Astrocyte (in vitro differentiated cells and primary cell): ENCODE results near the gene EFNA2. TPM values are rescaled to one million over a fixed set of nuclear protein-coding genes. Genes with fewer than 3 reads are reported as not detected.

ENCODE experiments used
- DNase-seq: peaks from one replicate; pipeline ENCODE4 v3.0.0-alpha.2; 2010; ENCODE audit warnings: low read depth
- FAIRE-seq: peaks from 2 replicates; lab custom pipeline; 2011; peaks lifted over from hg19 to GRCh38; lab: Jason Lieb, UNC
- H2AFZ ChIP-seq: 2 replicates; pipeline ENCODE4 v1.6.0; 2012; ENCODE audit warnings: low read depth, low read length, inconsistent platforms
- H3K27ac ChIP-seq: 2 replicates; pipeline ENCODE4 v1.5.1; 2011; ENCODE audit warnings: low read depth, low read length, inconsistent platforms
- H3K27me3 ChIP-seq: 2 replicates; pipeline ENCODE4 v1.6.0; 2011; ENCODE audit warnings: low read length, inconsistent platforms; ENCODE audit not compliant: insufficient read depth
- H3K36me3 ChIP-seq: 2 replicates; pipeline ENCODE4 v1.5.1; 2011; ENCODE audit warnings: low read length, inconsistent platforms; ENCODE audit not compliant: insufficient read depth
- H3K4me1 ChIP-seq: 2 replicates; pipeline ENCODE4 v1.5.1; 2011; ENCODE audit warnings: low read length, inconsistent platforms; ENCODE audit not compliant: insufficient read depth
- H3K4me2 ChIP-seq: 2 replicates; pipeline ENCODE4 v1.6.0; 2012; ENCODE audit warnings: low read length, inconsistent platforms
- H3K4me3 ChIP-seq: 2 replicates; pipeline ENCODE4 v1.5.1; 2011; ENCODE audit warnings: low read depth, mild to moderate bottlenecking, low read length, inconsistent platforms; ENCODE audit not compliant: insufficient read depth
- H3K79me2 ChIP-seq: 2 replicates; pipeline ENCODE4 v1.6.0; 2012; ENCODE audit warnings: mild to moderate bottlenecking, low read length, inconsistent platforms; ENCODE audit not compliant: insufficient read depth
- H3K9ac ChIP-seq: 2 replicates; pipeline ENCODE4 v1.6.0; 2012; ENCODE audit warnings: mild to moderate bottlenecking, low read length, inconsistent platforms
- H3K9me3 ChIP-seq: 2 replicates; pipeline ENCODE4 v1.5.1; 2012; ENCODE audit warnings: low read depth, mild to moderate bottlenecking, low read length, inconsistent platforms; ENCODE audit not compliant: insufficient read depth
- H4K20me1 ChIP-seq: 2 replicates; pipeline ENCODE4 v1.6.0; 2012; ENCODE audit warnings: low read length, inconsistent platforms; ENCODE audit not compliant: insufficient read depth
- H3K27ac Mint-ChIP-seq: one replicate; pipeline ENCODE4 v1.8.0; 2021; ENCODE audit warnings: mild to moderate bottlenecking, mixed read lengths; ENCODE audit not compliant: unreplicated experiment
- H3K27me3 Mint-ChIP-seq: one replicate; pipeline ENCODE4 v1.8.0; 2021; ENCODE audit warnings: low read depth, mixed read lengths; ENCODE audit not compliant: unreplicated experiment
- H3K36me3 Mint-ChIP-seq: one replicate; pipeline ENCODE4 v1.8.0; 2021; ENCODE audit warnings: low read depth, mixed read lengths; ENCODE audit not compliant: unreplicated experiment
- H3K4me1 Mint-ChIP-seq: one replicate; pipeline ENCODE4 v1.8.0; 2021; ENCODE audit warnings: low read depth, mixed read lengths; ENCODE audit not compliant: unreplicated experiment
- H3K4me3 Mint-ChIP-seq: one replicate; pipeline ENCODE4 v1.8.0; 2021; ENCODE audit warnings: mild to moderate bottlenecking, moderate library complexity, mixed read lengths; ENCODE audit not compliant: unreplicated experiment
- H3K9me3 Mint-ChIP-seq: one replicate; pipeline ENCODE4 v1.8.0; 2021; ENCODE audit warnings: mild to moderate bottlenecking, mixed read lengths; ENCODE audit not compliant: unreplicated experiment
- CTCF ChIP-seq: IDR thresholded peaks from 2 replicates; pipeline ENCODE4 v1.5.1; 2011; ENCODE audit warnings: low read depth, mild to moderate bottlenecking, inconsistent platforms, low read length, moderate library complexity; ENCODE audit not compliant: insufficient read depth
- EZH2 ChIP-seq: IDR thresholded peaks from 2 replicates; pipeline ENCODE4 v1.6.1; 2012; ENCODE audit warnings: mild to moderate bottlenecking, low read length, inconsistent platforms; ENCODE audit not compliant: insufficient read depth
- total RNA-seq: library from RNA; stranded (reverse); gene quantifications from 2 replicates; pipeline ENCODE4 v1.2.1, GENCODE V29; 2021

The EFNA2 gene
- total RNA-seq, 1 donor from 2014 or later: 8.4 TPM

GRCh38 chr19:1295169-1296012 is 9.7 kb downstream of the EFNA2 start:
- TF ChIP-seq CTCF (no peak), EZH2 (no peak)
- Histone ChIP-seq H4K20me1 (peaks cover 6% of the 10 kb centered on the region), H3K27ac (no peak overlapping the region), H3K4me3 (no peak overlapping the region), H3K9ac (no peak overlapping the region), H2AFZ (no peak overlapping the region), H3K27me3 (no peaks in the 10 kb centered on the region), H3K4me1 (no peaks in the 10 kb centered on the region), H3K36me3 (no peaks in the 10 kb centered on the region), H3K79me2 (no peaks in the 10 kb centered on the region), H3K9me3 (no peaks in the 10 kb centered on the region), H3K4me2 (peak overlapping the region; percentile 39)
- FAIRE-seq (no peak), DNase-seq (no peak)
- Mint-ChIP-seq H3K27me3 (peaks cover 6% of the 10 kb centered on the region), H3K27ac (no peak overlapping the region), H3K4me3 (no peak overlapping the region), H3K4me1 (no peaks in the 10 kb centered on the region), H3K36me3 (no peaks in the 10 kb centered on the region), H3K9me3 (no peaks in the 10 kb centered on the region)

GRCh38 chr19:1296078-1296477 is 10.4 kb downstream of the EFNA2 start:
- no peak overlapping the region for H2AFZ ChIP-seq
- H3K27ac ChIP-seq: no peak overlapping the region
- Mint-ChIP-seq H3K36me3 (no peaks in the 10 kb centered on the region), H3K4me3 (no peak overlapping the region), H3K27ac (no peak overlapping the region), H3K9me3 (no peaks in the 10 kb centered on the region), H3K27me3 (peaks cover 6% of the 10 kb centered on the region), H3K4me1 (no peaks in the 10 kb centered on the region)
- no peaks in the 10 kb centered on the region for H3K36me3 ChIP-seq
- H3K4me1 ChIP-seq: no peaks in the 10 kb centered on the region
- H3K27me3 ChIP-seq: no peaks in the 10 kb centered on the region
- H3K9ac ChIP-seq: no peak overlapping the region
- no peaks in the 10 kb centered on the region for H3K79me2 ChIP-seq
- no peak for FAIRE-seq
- H3K4me3 ChIP-seq: no peak overlapping the region
- no peak overlapping the region for H3K4me2 ChIP-seq
- no peaks in the 10 kb centered on the region for H3K9me3 ChIP-seq
- no peak for TF ChIP-seq CTCF
- no peak for TF ChIP-seq EZH2
- H4K20me1 ChIP-seq: peaks cover 6% of the 10 kb centered on the region
- DNase-seq: no peak
